ENCODE measurements around the gene JARID2. TPM values are rescaled to one million over a fixed set of nuclear protein-coding genes. Genes with fewer than 3 reads are reported as not detected.

JARID2 gene
- total and polyA plus RNA-seq, 10 of the 15 experiments (the other 5 are each of a cell fraction or from before 2014, with no cell fraction given): 4.2 to 21.6 (median 11.7) TPM

- Histone ChIP-seq H3K9ac (ENCODE audit: control insufficient read depth, insufficient read depth, low read length) (peak overlapping the region; percentile 24; the same call in 1 of the 2 replicates), H3K79me2 (ENCODE audit: control insufficient read depth, insufficient read depth, low read length) (peaks cover 95% of the 10 kb centered on the region), H3K4me1 (ENCODE audit: control insufficient read depth, insufficient read depth, low read length) (peaks cover 61% of the 10 kb centered on the region), H3K27ac (ENCODE audit: control insufficient read depth, insufficient read depth) (peak overlapping the region; percentile 62), H3K4me3 (peak overlapping the region; percentile 26; the same call in 1 of the 2 replicates), H3K9me3 (replicated peaks; ENCODE audit: control insufficient read depth, insufficient read depth, low read length) (no peaks in the 10 kb centered on the region), H2AFZ (ENCODE audit: control insufficient read depth, low read depth, low read length) (no peak overlapping the region), H4K20me1 (ENCODE audit: control insufficient read depth, insufficient read depth) (0 out of 2 replicates have a peak, but pooled peaks cover 5% of the 10 kb centered on the region), H3K36me3 (ENCODE audit: control insufficient read depth in 2 of 2, insufficient read depth in 2 of 2, low read length in 1 of 2) (peaks cover 0 to 5% of the 10 kb centered on the region in 2 experiments; a peak in 2 of 4 replicates), H3K27me3 (replicated peaks in 1 of 2; ENCODE audit: control insufficient read depth in 2 of 2, insufficient read depth in 2 of 2, low read length in 1 of 2) (no peaks in the 10 kb centered on the region), H3K4me2 (ENCODE audit: control insufficient read depth, insufficient read depth) (peak overlapping the region; percentile 81)
- 34% methylated on average over 11 of the region's 11 CpGs for WGBS (ENCODE audit: insufficient coverage, insufficient replicate concordance, low lambda C conversion rate, missing lambda C conversion rate)
- in situ Hi-C loops (cut with MboI): no loop called here
- SMC1A ChIA-PET (ENCODE audit: uncharacterized antibody, unreplicated experiment): interaction anchor here (0.6 to 9.3 kb wide), 22 partner anchors 12 to 939 kb away, joined by 3 to 89 read pairs (median 4); no protein-coding TSS in a partner anchor
- POLR2A ChIA-PET: interaction anchor here (0.6 to 2.8 kb wide), 13 partner anchors 9 to 386 kb away, joined by 3 to 12 read pairs (median 4); partner anchors contain the start of gene JARID2
- RAD21 ChIA-PET (ENCODE audit: unreplicated experiment): interaction anchor here (0.6 to 6.1 kb wide), 23 partner anchors 8 to 197 kb away, joined by 3 to 64 read pairs (median 5); partner anchors contain the start of gene JARID2
- intact Hi-C loops (cut with micrococcal nuclease; ENCODE audit: unreplicated experiment): loop anchor here (5.0 kb wide), 1 partner anchor 36 kb away; no protein-coding TSS in a partner anchor
- peak; percentile 83 for ATAC-seq
- no TSS peak for BruUV-seq (replicated peaks)
- no peak for FAIRE-seq
- CTCF ChIA-PET: interaction anchor here (0.9 to 3.0 kb wide), 8 partner anchors 9 to 124 kb away, joined by 3 to 21 read pairs (median 6); no protein-coding TSS in a partner anchor
- DNase-seq (ENCODE audit: low read depth, low spot score): no peak
- TF ChIP-seq POU2F2 (IDR thresholded peaks at IDR 0.05; ENCODE audit: borderline replicate concordance, low read depth, low read length) (no peak), ETV6 (conservative IDR thresholded peaks at IDR 0.05 in 1 of 2, IDR thresholded peaks at IDR 0.05 in 1 of 2; ENCODE audit: borderline replicate concordance in 1 of 2, low read depth in 1 of 2) (peak in 1 of 2 experiments; percentile 59; a peak in 2 of 4 replicates), E4F1 (IDR thresholded peaks at IDR 0.05; ENCODE audit: borderline replicate concordance, partially characterized antibody) (no peak), ZNF207 (IDR thresholded peaks at IDR 0.05; ENCODE audit: borderline replicate concordance) (no peak), BCL11A (IDR thresholded peaks at IDR 0.05; ENCODE audit: low read depth, low read length) (0 out of 2 replicates have a peak, but pooled peaks have one; percentile 15), PKNOX1 (IDR thresholded peaks at IDR 0.05) (no peak), HDAC2 (IDR thresholded peaks at IDR 0.05) (no peak), CEBPZ (IDR thresholded peaks at IDR 0.05; ENCODE audit: low read depth, low read length) (0 out of 2 replicates have a peak, but pooled peaks have one; percentile 28), MTA3 (IDR thresholded peaks at IDR 0.05; ENCODE audit: borderline replicate concordance, low read length) (no peak), FOXM1 (IDR thresholded peaks at IDR 0.05; ENCODE audit: low read depth, low read length) (no peak), IKZF2 (IDR thresholded peaks at IDR 0.05) (peak; percentile 71 to 73), CREB1 (IDR thresholded peaks at IDR 0.05; ENCODE audit: low read depth) (0 out of 2 replicates have a peak, but pooled peaks have one; percentile 27), FOXK2 (IDR thresholded peaks at IDR 0.05) (0 out of 2 replicates have a peak, but pooled peaks have one; percentile 12), CEBPB (IDR thresholded peaks at IDR 0.05; ENCODE audit: borderline replicate concordance in 1 of 2, low read depth in 2 of 2, low read length in 2 of 2) (no peak), NRF1 (conservative IDR thresholded peaks at IDR 0.05; ENCODE audit: low read depth, low read length) (no peak), NR2F1 (conservative IDR thresholded peaks at IDR 0.05) (0 out of 2 replicates have a peak, but pooled peaks have one; percentile 17)
These were observed 20.6 kb downstream of the JARID2 start for GRCh38 chr6:15266423-15266996.
